H1 (cell line): Measurements from ENCODE around the gene TPM1. TPM values are rescaled to one million over a fixed set of nuclear protein-coding genes. Genes with fewer than 3 reads are reported as not detected.

Experiments used
- ASH2L ChIP-seq: fragments of 200-600, 300-600 bp; sonication (generic); IDR thresholded peaks from one replicate; pipeline ENCODE4 v1.7.1; 2017; ENCODE audit warnings: low read length
- BACH1 ChIP-seq: IDR thresholded peaks from 2 replicates; pipeline ENCODE4 v1.6.1; 2012; ENCODE audit warnings: low read length, improper control_type of control experiment
- CBX8 ChIP-seq: fragments of 300-800, 300-1000 bp; sonication (generic); IDR thresholded peaks from 2 replicates; pipeline ENCODE4 v1.7.1; 2016; ENCODE audit warnings: low read depth, low read length, borderline replicate concordance
- CHD1 ChIP-seq: IDR thresholded peaks from 2 replicates; pipeline ENCODE4 v1.6.1; 2012; ENCODE audit warnings: low read depth, low read length, improper control_type of control experiment
- CHD2 ChIP-seq: IDR thresholded peaks from 2 replicates; pipeline ENCODE4 v1.6.1; 2012; ENCODE audit warnings: low read length, improper control_type of control experiment
- E2F6 ChIP-seq: IDR thresholded peaks from 2 replicates; pipeline ENCODE4 v1.6.1; 2012; ENCODE audit warnings: inconsistent platforms
- EZH2 ChIP-seq: fragments of 200-600 bp; sonication (generic); IDR thresholded peaks from 2 replicates; pipeline ENCODE4 v1.7.1; 2012; ENCODE audit warnings: low read depth, mild to moderate bottlenecking, moderate library complexity, low read length, inconsistent platforms; ENCODE audit not compliant: severe bottlenecking
- GTF2F1 ChIP-seq: IDR thresholded peaks from 2 replicates; pipeline ENCODE4 v1.6.1; 2012; ENCODE audit warnings: low read depth, low read length, improper control_type of control experiment, borderline replicate concordance
- NRF1 ChIP-seq: IDR thresholded peaks from 2 replicates; pipeline ENCODE4 v1.6.1; 2011; ENCODE audit warnings: mild to moderate bottlenecking, low read depth, low read length, improper control_type of control experiment
- POLR2A ChIP-seq, 2 experiments: IDR thresholded peaks; 1 replicate in 1 of 2; 2 replicates in 1 of 2; pipeline ENCODE4 v1.6.1; 2011; ENCODE audit warnings: low read depth in 2 of 2, low read length in 2 of 2, mild to moderate bottlenecking in 2 of 2; ENCODE audit errors: control extremely low read depth in 1 of 2
- POLR2AphosphoS5 ChIP-seq: IDR thresholded peaks from 2 replicates; pipeline ENCODE4 v1.6.1; 2011; ENCODE audit warnings: low read depth, low read length
- POU5F1 ChIP-seq: IDR thresholded peaks from 2 replicates; pipeline ENCODE4 v1.6.1; 2011; ENCODE audit warnings: low read depth, mild to moderate bottlenecking, low read length, moderate library complexity
- RAD21 ChIP-seq, 2 experiments: IDR thresholded peaks in 1 of 2; conservative IDR thresholded peaks in 1 of 2; 2 replicates each; pipeline ENCODE4 v1.6.1; 2011; ENCODE audit warnings: low read depth in 2 of 2, low read length in 2 of 2, improper control_type of control experiment in 1 of 2, inconsistent platforms in 1 of 2, mild to moderate bottlenecking in 1 of 2, moderate library complexity in 1 of 2
- SIN3A ChIP-seq, 2 experiments: IDR thresholded peaks in 1 of 2; conservative IDR thresholded peaks in 1 of 2; 2 replicates each; pipeline ENCODE4 v1.6.1; 2011 to 2012; ENCODE audit warnings: low read length in 2 of 2, improper control_type of control experiment in 1 of 2, low read depth in 1 of 2, mild to moderate bottlenecking in 1 of 2
- SRF ChIP-seq: IDR thresholded peaks from 2 replicates; pipeline ENCODE4 v1.6.1; 2011; ENCODE audit warnings: mild to moderate bottlenecking, low read depth, low read length, moderate library complexity
- TAF1 ChIP-seq: IDR thresholded peaks from 2 replicates; pipeline ENCODE4 v1.6.1; 2011; ENCODE audit warnings: mild to moderate bottlenecking, low read depth, low read length
- TAF7 ChIP-seq: optimal IDR thresholded peaks from 2 replicates; pipeline ENCODE3; 2011; ENCODE audit warnings: low read depth, mild to moderate bottlenecking, inconsistent platforms, low read length, moderate library complexity, borderline replicate concordance
- TBP ChIP-seq: IDR thresholded peaks from 2 replicates; pipeline ENCODE4 v1.6.1; 2011; ENCODE audit warnings: low read depth, low read length, improper control_type of control experiment
- TEAD4 ChIP-seq: IDR thresholded peaks from 2 replicates; pipeline ENCODE4 v1.6.1; 2012; ENCODE audit warnings: low read depth, low read length, inconsistent platforms, mixed read lengths
- YY1 ChIP-seq: IDR thresholded peaks from 2 replicates; pipeline ENCODE4 v1.6.1; 2011; ENCODE audit warnings: low read depth, mild to moderate bottlenecking, low read length
- polyA plus RNA-seq, 7 experiments: library from polyadenylated mRNA; depleted of rRNA in 3 of 7; stranded (reverse) in 5 of 7; unstranded in 2 of 7; fragments of >200 nt in 5 of 7; fragments of 200-250 nt in 2 of 7; gene quantifications; 1 replicate in 5 of 7; 2 replicates in 1 of 7; 4 replicates in 1 of 7; pipeline versions ENCODE4 v1.2.1 to v1.2.3, GENCODE V29; 2011 to 2013; ENCODE audit warnings: missing spikeins in 2 of 7, mixed read lengths in 2 of 7
- total RNA-seq: library from RNA; stranded (reverse); fragmentation: NEBNext Ultra II Directional; extraction: Animal tissue kit (Norgen Biotek cat#: 25700); gene quantifications from 2 replicates; pipeline ENCODE4 v1.2.1, GENCODE V29; 2021
- TF ChIP-seq, protein P1 (sequence below), 3 experiments: IDR thresholded peaks; 1 replicate in 2 of 3; 2 replicates in 1 of 3; pipeline versions ENCODE4 v1.5.1 to v1.6.1; 2011; ENCODE audit warnings: low read length in 3 of 3, mild to moderate bottlenecking in 3 of 3, inconsistent platforms in 2 of 3, low read depth in 1 of 3, moderate library complexity in 1 of 3; ENCODE audit not compliant: insufficient read depth in 1 of 3; ENCODE audit errors: control extremely low read depth in 1 of 3

The TPM1 gene
- total and polyA plus RNA-seq, 2 of the 8 experiments (the other 6 are each of a cell fraction or from before 2014, with no cell fraction given), result 258 to 579 TPM

DNA sequence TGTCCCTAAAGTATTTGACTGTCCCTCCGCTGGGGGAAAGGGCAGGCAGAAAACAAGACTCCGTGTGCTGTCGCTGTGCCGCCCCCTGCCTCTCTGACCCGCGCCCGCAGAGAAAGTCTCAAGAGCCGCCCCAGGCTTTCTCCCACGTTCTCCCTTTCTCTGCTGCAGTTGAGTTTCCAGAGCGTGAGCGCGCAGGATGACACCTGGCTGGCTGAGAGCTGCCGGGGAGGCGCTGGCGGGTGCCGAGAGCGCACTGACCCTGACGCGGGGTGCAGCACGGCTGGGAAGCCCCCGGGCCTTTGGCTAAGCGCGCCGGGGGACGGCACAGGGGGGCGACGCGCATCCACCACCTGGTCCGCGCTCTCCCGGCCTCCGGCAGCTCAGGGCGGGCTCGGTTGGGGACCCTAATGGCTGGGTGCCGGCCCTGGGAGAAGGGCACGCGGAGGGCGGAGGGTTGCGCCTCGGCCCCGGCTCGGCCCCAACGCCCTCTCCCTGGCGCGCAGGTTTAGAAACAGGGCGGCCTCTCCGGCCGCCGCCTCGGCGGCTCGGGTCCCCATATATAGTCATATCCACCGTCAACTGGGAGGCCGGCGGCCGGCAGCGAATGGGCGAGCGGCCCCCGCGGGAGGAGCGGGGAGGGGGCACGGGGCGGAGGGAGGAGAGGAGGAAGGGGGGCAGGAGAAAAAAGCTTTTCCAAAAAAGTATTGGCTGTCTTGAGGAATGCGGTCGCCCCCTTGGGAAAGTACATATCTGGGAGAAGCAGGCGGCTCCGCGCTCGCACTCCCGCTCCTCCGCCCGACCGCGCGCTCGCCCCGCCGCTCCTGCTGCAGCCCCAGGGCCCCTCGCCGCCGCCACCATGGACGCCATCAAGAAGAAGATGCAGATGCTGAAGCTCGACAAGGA is at the start of gene TPM1 (continued):
- TF ChIP-seq BACH1 (no peak), TBP (peak; percentile 94), YY1 (peak; percentile 58), POLR2AphosphoS5 (peak; percentile 74), TAF1 (peak; percentile 89), E2F6 (no peak), TEAD4 (no peak; the same call in none of the 2 replicates), SIN3A (conservative IDR thresholded peaks at IDR 0.05 in 1 of 2, IDR thresholded peaks at IDR 0.05 in 1 of 2; ENCODE audit: low read depth in 1 of 2, low read length in 2 of 2) (peak; percentile 37 to 43; a peak in 1 of 4 replicates), CHD2 (no peak), TAF7 (peak; percentile 56), ASH2L (no peak), CBX8 (no peak), EZH2 (no peak), RAD21 (IDR thresholded peaks at IDR 0.05 in 1 of 2, conservative IDR thresholded peaks at IDR 0.05 in 1 of 2; ENCODE audit: low read depth in 2 of 2, low read length in 2 of 2) (peak in 1 of 2 experiments; percentile 26; a peak in 3 of 4 replicates), POLR2A (IDR thresholded peaks at IDR 0.05; ENCODE audit: control extremely low read depth in 1 of 2, low read depth in 2 of 2, low read length in 2 of 2) (peak; percentile 70 to 86), GTF2F1 (peak; percentile 67; the same call in 1 of the 2 replicates), CHD1 (0 out of 2 replicates have a peak, but pooled peaks have one; percentile 10), POU5F1 (no peak), SRF (peak; percentile 95), NRF1 (no peak)
- TF ChIP-seq, protein P1, sequence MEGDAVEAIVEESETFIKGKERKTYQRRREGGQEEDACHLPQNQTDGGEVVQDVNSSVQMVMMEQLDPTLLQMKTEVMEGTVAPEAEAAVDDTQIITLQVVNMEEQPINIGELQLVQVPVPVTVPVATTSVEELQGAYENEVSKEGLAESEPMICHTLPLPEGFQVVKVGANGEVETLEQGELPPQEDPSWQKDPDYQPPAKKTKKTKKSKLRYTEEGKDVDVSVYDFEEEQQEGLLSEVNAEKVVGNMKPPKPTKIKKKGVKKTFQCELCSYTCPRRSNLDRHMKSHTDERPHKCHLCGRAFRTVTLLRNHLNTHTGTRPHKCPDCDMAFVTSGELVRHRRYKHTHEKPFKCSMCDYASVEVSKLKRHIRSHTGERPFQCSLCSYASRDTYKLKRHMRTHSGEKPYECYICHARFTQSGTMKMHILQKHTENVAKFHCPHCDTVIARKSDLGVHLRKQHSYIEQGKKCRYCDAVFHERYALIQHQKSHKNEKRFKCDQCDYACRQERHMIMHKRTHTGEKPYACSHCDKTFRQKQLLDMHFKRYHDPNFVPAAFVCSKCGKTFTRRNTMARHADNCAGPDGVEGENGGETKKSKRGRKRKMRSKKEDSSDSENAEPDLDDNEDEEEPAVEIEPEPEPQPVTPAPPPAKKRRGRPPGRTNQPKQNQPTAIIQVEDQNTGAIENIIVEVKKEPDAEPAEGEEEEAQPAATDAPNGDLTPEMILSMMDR (IDR thresholded peaks at IDR 0.05; ENCODE audit: control extremely low read depth in 1 of 3, insufficient read depth in 1 of 3, low read depth in 1 of 3, low read length in 3 of 3), result peak in 1 of 3 experiments; percentile 14; a peak in 1 of 4 replicates
